Fibroblast of skin of left quadriceps (primary cell): ENCODE measurements around the gene CNGB1.

Experiments used
- DNase-seq, 2 experiments: peaks; one replicate each; pipeline ENCODE4 v3.0.0-alpha.2; 2013; ENCODE audit warnings: low read depth in 2 of 2

Gene CNGB1

DNA sequence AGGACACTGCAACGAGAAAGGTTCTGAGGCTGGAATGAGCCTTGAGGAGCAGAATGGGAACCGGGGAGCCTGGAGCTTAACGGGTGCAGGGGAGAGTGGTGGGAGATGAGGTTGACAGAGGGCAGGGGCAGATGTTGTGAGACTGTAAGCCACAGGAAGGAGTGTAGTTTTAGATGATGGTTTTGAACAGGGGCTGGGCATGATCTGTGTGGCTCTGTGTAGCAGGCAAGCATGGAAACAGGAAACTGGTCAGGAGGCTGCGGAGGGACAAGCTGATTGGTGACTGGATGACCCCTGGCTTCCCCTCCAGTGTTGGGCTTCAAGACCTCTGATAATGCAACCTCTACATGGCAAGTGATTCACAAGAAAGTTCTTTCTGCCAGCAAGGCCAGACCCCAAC lies 1.4 kb upstream of the CNGB1 start:
- no peak for DNase-seq

DNA sequence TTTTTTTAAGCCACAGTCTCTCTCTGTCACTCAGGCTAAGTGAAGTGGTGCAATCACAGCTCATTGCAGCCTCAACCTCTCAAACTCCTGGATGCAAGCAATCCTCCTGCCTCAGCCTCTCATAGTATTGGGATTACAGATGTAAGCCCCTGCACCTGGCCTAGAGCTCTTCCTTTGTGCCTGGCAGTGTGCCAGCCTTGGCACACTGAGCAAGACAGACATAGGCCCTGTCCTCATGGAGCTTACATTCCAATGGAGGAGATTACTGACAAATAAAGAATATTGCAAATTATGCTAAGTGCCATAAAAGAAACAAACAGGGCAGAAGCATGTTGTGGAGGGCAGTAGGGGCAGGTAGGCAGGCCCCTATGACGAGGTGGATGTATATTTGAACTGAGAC lies 920 bp upstream of the CNGB1 start:
- no peak for DNase-seq

- DNase-seq = no peak
Observed at GRCh38 chr16:57970319-57970718, 609 bp downstream of the CNGB1 start.

- DNase-seq = no peak
Observed at GRCh38 chr16:57969451-57970123, 1.3 kb downstream of the CNGB1 start.

GRCh38 chr16:57967916-57968315 lies 3.0 kb downstream of the CNGB1 start:
- DNase-seq = no peak

DNA sequence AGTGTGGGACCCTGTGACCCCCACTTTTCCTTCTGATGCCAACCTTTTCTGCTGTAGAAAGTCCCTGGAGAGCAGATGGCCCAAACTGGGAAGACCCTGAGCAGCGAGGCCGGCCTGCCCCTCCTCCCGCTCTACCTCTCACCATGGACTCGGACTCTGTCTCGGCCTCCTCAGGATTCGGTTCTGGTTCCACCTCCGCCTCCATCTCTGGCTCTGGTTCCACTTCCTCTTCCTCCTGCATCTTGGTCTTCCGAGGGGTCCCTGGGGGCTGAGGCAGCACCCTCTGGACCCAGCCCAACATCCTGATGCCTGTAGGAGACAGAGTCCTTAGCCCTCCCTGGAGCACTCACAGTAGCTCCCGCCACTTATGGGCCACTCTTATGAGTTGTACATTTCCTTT lies 3.9 kb downstream of the CNGB1 start:
- DNase-seq = no peak

- no peak for DNase-seq
Observed at GRCh38 chr16:57966204-57966771, 4.6 kb downstream of the CNGB1 start.

DNA sequence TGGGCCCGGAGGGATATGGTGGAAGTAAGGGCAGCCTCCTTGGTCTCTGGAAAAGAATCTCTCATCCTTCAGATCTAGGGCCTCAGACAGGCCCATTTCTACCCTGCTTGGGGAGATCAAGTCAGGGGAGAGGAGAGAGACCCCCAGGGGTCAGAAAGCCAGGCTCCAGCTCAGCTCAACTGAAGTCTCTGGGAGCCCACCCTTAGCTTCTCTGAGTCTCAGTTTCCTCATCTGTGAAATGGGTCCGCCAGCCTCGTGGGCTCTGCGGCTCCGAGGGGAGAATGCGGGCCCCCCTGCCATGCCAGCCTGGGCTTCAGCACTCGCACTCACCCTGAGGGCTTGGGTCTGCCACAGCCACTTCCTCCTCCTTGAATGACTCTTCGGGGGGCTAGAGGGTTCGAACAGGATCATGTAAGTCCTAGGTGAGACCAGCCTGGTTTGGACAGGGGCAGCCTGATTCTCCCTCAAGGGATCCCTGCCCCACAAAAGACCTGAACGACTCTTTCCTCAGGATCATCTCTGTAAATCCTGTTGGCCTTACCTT lies 6.7 kb downstream of the CNGB1 start:
- DNase-seq = no peak

DNA sequence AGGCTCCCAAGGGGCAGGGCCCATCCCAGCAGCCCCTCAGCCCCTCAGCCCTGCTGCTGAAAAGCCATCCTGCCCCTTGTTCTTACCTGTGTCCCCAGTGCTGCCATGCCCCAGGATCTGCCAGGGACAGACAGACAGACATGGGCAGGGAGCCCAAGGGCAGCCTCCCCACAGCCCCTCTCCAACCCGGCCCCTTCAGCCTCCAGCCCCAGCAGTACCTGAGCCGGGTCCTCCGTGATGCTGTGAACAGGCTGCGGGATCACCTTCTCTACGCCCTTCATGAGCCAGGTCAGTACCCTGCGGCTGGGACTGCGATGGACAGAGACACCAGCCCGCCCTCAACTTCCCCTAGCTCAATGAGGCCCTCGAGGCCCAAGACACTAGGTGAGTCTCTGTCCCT lies 8.2 kb downstream of the CNGB1 start:
- DNase-seq = no peak

DNA sequence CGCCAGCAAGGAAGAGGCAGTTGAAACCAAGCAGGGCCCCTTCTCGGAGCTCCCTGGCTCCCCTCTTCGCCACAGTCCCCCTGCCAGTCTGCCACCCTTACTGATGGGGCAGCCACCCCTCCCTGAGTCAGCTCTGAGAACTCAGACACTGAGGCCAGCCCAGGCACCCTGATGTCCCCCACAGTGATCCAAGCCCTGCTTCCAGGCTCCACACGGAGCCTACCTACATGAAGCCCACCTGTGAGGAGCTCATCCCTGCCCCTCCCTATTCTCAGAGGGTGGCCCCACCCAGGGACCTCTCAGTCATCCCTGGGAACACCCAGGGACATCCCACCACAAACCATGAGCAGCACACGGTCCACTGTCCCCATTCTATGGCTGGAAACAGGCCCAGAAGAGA lies 8.9 kb downstream of the CNGB1 start:
- DNase-seq = no peak

DNA sequence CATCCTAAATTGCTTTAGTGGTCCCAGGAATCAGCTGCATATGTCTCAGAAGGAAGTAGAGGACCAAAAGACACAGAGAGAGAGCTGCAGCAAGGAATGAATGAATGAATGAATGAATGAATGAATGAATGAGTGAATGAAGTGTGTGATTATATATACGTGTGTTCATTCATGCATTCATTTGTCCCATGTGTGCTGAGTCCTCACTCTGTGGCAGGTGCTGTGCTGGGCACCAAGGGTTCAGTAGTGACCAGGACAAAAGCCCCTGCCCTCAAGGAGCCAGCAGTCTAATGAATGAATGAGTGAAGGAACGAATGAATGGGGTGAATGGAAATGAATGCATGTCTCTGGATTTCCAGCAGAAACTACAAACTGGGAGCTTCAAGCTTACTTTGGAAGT lies 9.4 kb downstream of the CNGB1 start:
- no peak for DNase-seq

DNA sequence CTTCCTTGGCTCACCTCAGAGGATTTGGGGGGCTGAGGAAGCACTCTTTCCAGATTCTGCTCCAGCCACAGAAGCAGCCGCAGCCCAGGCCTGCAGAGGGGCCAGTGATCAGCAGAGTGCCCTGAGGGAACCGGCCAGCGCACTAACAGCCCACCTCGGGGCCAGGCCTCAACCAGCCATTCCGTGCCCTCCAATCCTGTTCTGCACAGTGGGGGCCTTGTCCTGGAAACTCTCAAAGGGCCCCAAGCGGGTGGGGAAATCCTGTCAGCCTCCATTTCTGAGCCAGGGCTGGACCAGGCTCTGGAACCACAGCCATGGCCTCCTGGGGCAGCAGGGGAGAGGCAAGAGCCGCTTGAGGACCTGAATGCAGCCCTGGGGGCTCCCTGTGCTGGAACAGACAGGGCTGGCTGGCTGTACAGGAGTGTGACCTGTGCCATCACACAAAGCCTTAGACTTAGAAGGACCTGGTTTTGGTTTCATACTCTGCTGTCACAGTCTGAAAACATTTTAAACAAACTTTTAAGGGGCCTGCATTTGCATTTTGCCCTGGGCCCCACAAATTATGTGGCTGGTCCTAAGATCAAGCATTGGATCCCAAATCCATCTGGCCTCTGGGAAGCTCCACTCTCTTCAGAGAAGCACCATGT lies 10.0 kb downstream of the CNGB1 start:
- DNase-seq = no peak

- DNase-seq = no peak
Observed at GRCh38 chr16:57960310-57960709, 10.6 kb downstream of the CNGB1 start.

GRCh38 chr16:57959804-57960203 lies 11.1 kb downstream of the CNGB1 start:
- DNase-seq = no peak

GRCh38 chr16:57959121-57959520 lies 11.8 kb downstream of the CNGB1 start:
- no peak for DNase-seq

GRCh38 chr16:57958544-57958943 lies 12.4 kb downstream of the CNGB1 start:
- DNase-seq = no peak

DNA sequence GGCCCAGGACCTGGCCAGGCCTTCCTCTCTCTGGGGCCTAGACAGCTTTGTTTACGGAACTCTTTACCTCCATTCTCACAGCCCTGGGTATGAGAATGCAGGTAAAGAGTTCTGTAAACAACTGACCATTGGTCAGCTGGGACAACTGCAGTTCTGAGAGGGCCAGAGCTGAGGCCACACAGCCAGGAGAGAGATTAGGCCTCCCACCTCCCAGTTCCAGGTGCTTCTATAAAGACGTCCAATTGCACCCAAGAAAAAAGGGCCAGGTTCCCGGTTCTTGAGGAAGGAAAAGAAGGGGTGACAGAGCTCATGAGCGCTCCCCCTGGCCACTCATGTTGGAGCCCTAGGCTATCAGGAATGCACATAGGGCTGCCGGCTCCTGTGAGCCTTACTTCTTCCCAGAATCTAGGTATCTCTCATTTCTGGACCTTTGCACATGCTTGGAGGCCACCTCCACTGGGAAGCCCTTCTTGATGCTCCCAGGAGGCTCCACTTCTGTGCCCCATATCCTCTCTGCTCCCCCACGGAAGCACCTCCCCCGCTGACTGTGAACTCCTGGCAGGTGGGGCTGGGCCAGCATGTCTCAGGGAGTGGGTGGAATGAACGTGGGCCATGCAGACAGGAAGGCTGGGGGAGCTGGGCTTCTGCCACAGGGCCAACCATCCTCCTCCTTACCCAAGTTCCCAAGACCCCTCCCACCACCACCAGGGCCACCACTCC lies 13.1 kb downstream of the CNGB1 start:
- DNase-seq = no peak

DNA sequence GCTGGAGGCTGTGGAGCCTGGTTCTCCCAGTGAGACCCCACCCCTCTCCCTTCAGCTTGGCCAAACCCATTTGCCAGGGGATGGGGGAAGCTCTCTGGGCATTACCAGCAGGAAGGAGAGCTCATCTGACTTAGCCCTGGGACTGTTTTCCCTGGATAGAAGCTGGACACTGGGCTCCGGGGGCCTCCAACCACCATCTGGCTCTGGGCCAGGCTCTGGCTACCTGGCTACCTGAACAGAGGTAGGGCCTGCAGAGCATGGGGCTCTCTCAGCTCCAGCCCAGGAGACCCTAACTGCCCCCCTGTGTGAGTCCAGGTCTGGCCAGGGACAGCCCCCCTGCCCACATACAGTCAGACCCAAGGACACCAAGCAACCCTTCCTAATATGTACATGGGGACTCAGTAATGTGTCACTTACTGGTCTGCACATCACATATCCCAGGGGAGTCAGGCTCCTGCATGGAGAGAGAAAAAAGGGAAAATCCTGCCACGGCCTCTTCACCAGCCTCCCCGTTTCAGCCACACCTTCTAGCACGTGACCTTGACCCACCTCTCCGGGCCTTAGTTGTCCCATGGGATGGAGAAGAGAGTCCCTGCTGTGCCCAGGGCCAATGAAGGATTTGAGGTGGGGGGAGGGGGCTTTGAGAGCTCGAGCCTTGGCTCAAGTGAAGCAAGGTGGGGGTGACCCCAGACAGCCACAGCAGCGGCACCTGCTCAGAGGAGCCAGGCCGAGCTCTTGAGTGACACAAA lies 13.8 kb downstream of the CNGB1 start:
- DNase-seq = no peak

GRCh38 chr16:57956270-57956808 lies 14.6 kb downstream of the CNGB1 start:
- DNase-seq = no peak

- DNase-seq = no peak
Observed at GRCh38 chr16:57955572-57956188, 15.2 kb downstream of the CNGB1 start.

DNA sequence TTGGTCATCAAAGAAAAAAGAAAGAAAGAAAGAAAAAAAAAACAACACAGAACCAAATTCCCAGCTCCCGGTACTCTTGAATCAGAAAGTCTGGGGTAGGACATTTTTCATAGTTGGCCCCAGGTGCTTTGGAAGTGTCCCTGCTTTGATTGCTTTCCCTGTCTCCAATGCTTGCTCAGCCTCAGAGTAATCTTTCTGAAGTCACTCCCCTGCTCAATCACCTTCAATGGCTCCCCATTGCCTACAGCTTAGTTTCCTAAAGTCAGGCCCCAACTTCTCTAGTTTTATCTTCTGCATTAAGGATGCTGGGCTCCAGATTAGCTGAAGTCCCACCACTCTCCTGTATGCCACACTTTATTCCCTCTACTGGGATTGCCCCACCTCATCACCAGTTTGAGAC lies 17.1 kb downstream of the CNGB1 start:
- DNase-seq = no peak
